ENCODE data around the gene REXO2. TPM values are rescaled to one million over a fixed set of nuclear protein-coding genes. Genes with fewer than 3 reads are reported as not detected.

REXO2 gene
- total RNA-seq (2012; rRNA removed) (179 and 276 TPM in 2 replicates), polyA plus RNA-seq (2012; rRNA removed) (255 and 257 TPM in 2 replicates), Bru-seq, nascent RNA (percentile 95 among the genes with signal in this experiment), BruChase-seq, experiment 1, labeled RNA remaining after a 6-hour chase (percentile 95 among the genes with signal in this experiment), BruChase-seq, experiment 2, labeled RNA remaining after a 2-hour chase (percentile 97 among the genes with signal in this experiment)
- 284 and 311 TPM in 2 replicates for polyA plus RNA-seq (2012; cell fraction: cytosol; rRNA removed)
- 112 and 307 TPM in 2 replicates for polyA plus RNA-seq (2012; cell fraction: nucleus; rRNA removed; ENCODE audit: low replicate concordance)
- long read RNA-seq, transcript REXO2-220 (7 exons, 1,158 nt), result major isoform, 163 of 187 reads
- long read RNA-seq, partial matches to known transcripts, result 2 of 187 reads
- long read RNA-seq, other reads (novel, unspliced or antisense), result 11 of 187 reads

- Histone ChIP-seq H3K23ac (ENCODE audit: low read depth, low read length) (peak within 1 kb of the TSS; percentile 66), H2AK5ac (ENCODE audit: low read depth, low read length) (peak within 1 kb of the TSS; percentile 91), H3K36me3 (ENCODE audit: control insufficient read depth, insufficient read depth, low read length) (peaks cover 4% of the 10 kb centered on the region), H3K18ac (ENCODE audit: low read depth, low read length) (peak within 1 kb of the TSS; percentile 60), H2AFZ (replicated peaks; ENCODE audit: low read length, poor library complexity) (peak within 1 kb of the TSS; percentile 98), H4K91ac (ENCODE audit: insufficient read depth, low read depth, low read length) (peak within 1 kb of the TSS; percentile 86), H3K9me1 (ENCODE audit: insufficient read depth, low read length) (peaks cover 7% of the 10 kb centered on the region; the same call in 1 of the 2 replicates), H3K27ac (ENCODE audit: insufficient read depth, low read length) (peak within 1 kb of the TSS; percentile 90), H4K5ac (ENCODE audit: low read depth, low read length) (peak within 1 kb of the TSS; percentile 36), H2BK20ac (ENCODE audit: low read depth, low read length) (peak within 1 kb of the TSS; percentile 54; the same call in 1 of the 2 replicates), H3K79me1 (ENCODE audit: low read depth in 1 of 2, low read length in 2 of 2) (peaks cover 11 to 43% of the 10 kb centered on the region in 2 experiments; a peak in 2 of 4 replicates), H4K8ac (ENCODE audit: low read depth in 2 of 2, low read length in 2 of 2) (peak within 1 kb of the TSS; percentile 21 to 81), H3K4me1 (ENCODE audit: control insufficient read depth, insufficient read depth, low read length) (peaks cover 5% of the 10 kb centered on the region), H2BK5ac (ENCODE audit: low read depth, low read length, poor library complexity, severe bottlenecking) (peak within 1 kb of the TSS; percentile 89), H2AK9ac (replicated peaks; ENCODE audit: low read depth, low read length, poor library complexity) (peak within 1 kb of the TSS; percentile 98), H4K20me1 (ENCODE audit: insufficient read depth, low read length) (peaks cover 8% of the 10 kb centered on the region), H2BK15ac (ENCODE audit: low read depth, low read length) (peak within 1 kb of the TSS; percentile 6; the same call in 1 of the 3 replicates), H3K27me3 (ENCODE audit: control insufficient read depth, insufficient read depth, low read length) (no peaks in the 10 kb centered on the region), H3K14ac (replicated peaks; ENCODE audit: low read depth, low read length) (peak within 1 kb of the TSS; percentile 94), H3K4me2 (ENCODE audit: low read depth, low read length) (peak within 1 kb of the TSS; percentile 82), H2BK120ac (ENCODE audit: low read depth, low read length) (peak within 1 kb of the TSS; percentile 73), H3K4me3 (ENCODE audit: insufficient read depth, low read depth, low read length) (peak within 1 kb of the TSS; percentile 89), H3K9me3 (ENCODE audit: control insufficient read depth, insufficient read depth, low read length) (no peaks in the 10 kb centered on the region), H3K4ac (ENCODE audit: low read depth, low read length) (peak within 1 kb of the TSS; percentile 91), H3K56ac (ENCODE audit: extremely low read depth, insufficient read depth, low read length) (peak within 1 kb of the TSS; percentile 89), H3K9ac (ENCODE audit: low read depth, low read length) (peak within 1 kb of the TSS; percentile 98)
- in situ Hi-C loops (cut with MboI; ENCODE audit: low sequenced_read_pairs) (loop anchor here (10.0 kb wide), 1 partner anchor 85 kb away; no protein-coding TSS in a partner anchor), dilution Hi-C loops (cut with HindIII; ENCODE audit: low sequenced_read_pairs, unreplicated experiment) (no loop called here), intact Hi-C loops (cut with micrococcal nuclease) (loop anchor here (1.0 to 2.0 kb wide), 3 partner anchors 38 to 159 kb away; no protein-coding TSS in a partner anchor)
- BruUV-seq (replicated peaks), result TSS peak; percentile 64
- ATAC-seq (ENCODE audit: low read depth), result peak; percentile 93
- 3% methylated on average over 28 of the region's 64 CpGs; no CpG with 5 or more reads in 1 of the 2 experiments for WGBS, 2 experiments (ENCODE audit: extremely low coverage in 2 of 2, insufficient read length in 1 of 2)
- ChIA-PET CTCF (interaction anchor here (0.7 kb wide), 1 partner anchor 114 kb away, joined by 3 read pairs; no protein-coding TSS in a partner anchor), POLR2A (ENCODE audit: unreplicated experiment) (interaction anchor here (0.7 kb wide), 1 partner anchor 27 kb away, joined by 4 read pairs; no protein-coding TSS in a partner anchor)
- DNase-seq, result peak; percentile 93
- TF ChIP-seq CHD1 (IDR thresholded peaks at IDR 0.05; ENCODE audit: low read depth, low read length) (0 out of 2 replicates have a peak, but pooled peaks have one; percentile 38), USF2 (IDR thresholded peaks at IDR 0.05; ENCODE audit: low read depth, low read length) (peak; percentile 50; the same call in 1 of the 2 replicates), NFE2L2 (IDR thresholded peaks at IDR 0.05; ENCODE audit: low read depth, low read length) (no peak), RFX5 (IDR thresholded peaks at IDR 0.05; ENCODE audit: low read depth, low read length) (no peak), BHLHE40 (IDR thresholded peaks at IDR 0.05; ENCODE audit: low read depth, low read length) (peak; percentile 81), CTCF (conservative IDR thresholded peaks at IDR 0.05; ENCODE audit: low read depth, low read length) (peak; percentile 51), RAD21 (IDR thresholded peaks at IDR 0.05; ENCODE audit: low read length) (peak; percentile 37; the same call in 1 of the 2 replicates), SMC3 (IDR thresholded peaks at IDR 0.05; ENCODE audit: low read depth, low read length) (0 out of 2 replicates have a peak, but pooled peaks have one; percentile 18)
- TF ChIP-seq, protein P1, sequence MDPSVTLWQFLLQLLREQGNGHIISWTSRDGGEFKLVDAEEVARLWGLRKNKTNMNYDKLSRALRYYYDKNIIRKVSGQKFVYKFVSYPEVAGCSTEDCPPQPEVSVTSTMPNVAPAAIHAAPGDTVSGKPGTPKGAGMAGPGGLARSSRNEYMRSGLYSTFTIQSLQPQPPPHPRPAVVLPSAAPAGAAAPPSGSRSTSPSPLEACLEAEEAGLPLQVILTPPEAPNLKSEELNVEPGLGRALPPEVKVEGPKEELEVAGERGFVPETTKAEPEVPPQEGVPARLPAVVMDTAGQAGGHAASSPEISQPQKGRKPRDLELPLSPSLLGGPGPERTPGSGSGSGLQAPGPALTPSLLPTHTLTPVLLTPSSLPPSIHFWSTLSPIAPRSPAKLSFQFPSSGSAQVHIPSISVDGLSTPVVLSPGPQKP (IDR thresholded peaks at IDR 0.05; ENCODE audit: borderline replicate concordance, low read depth, low read length), result no peak
These were observed at the start of gene REXO2 for GRCh38 chr11:114439229-114440120. REXO2 (plus strand) TSS chr11:114439467; CDS start chr11:114439529, 62 bp downstream.
